HG02571 (cell line): Measurements from ENCODE around the gene GALNT9.

Source experiments
- ATAC-seq: cut with Tn5 transposase; IDR thresholded peaks from one replicate; pipeline ENCODE4 v1.9.1; 2021; ENCODE audit warnings: mild to moderate bottlenecking, moderate library complexity; ENCODE audit not compliant: unreplicated experiment

GALNT9 gene

GRCh38 chr12:132187646-132188450 is 141.5 kb downstream of the GALNT9 start:
- no peak for ATAC-seq

- no peak for ATAC-seq
These were observed 142.3 kb downstream of the GALNT9 start for GRCh38 chr12:132186857-132187620.

- ATAC-seq, result no peak
These were observed 143.1 kb downstream of the GALNT9 start for GRCh38 chr12:132186208-132186856.

GRCh38 chr12:132185705-132186104 is 143.7 kb downstream of the GALNT9 start:
- ATAC-seq, result no peak

GRCh38 chr12:132182711-132183365 is 146.6 kb downstream of the GALNT9 start:
- ATAC-seq, result no peak

GRCh38 chr12:132182206-132182710 is 147.1 kb downstream of the GALNT9 start:
- ATAC-seq, result no peak

GRCh38 chr12:132181570-132182200 is 147.7 kb downstream of the GALNT9 start:
- ATAC-seq, result no peak

- no peak for ATAC-seq
These were observed 148.5 kb downstream of the GALNT9 start for GRCh38 chr12:132180648-132181546.

GRCh38 chr12:132179431-132180362 is 149.7 kb downstream of the GALNT9 start:
- no peak for ATAC-seq

GRCh38 chr12:132178801-132179401 is 150.5 kb downstream of the GALNT9 start:
- no peak for ATAC-seq

GRCh38 chr12:132178316-132178715 is 151.1 kb downstream of the GALNT9 start:
- ATAC-seq, result no peak

GRCh38 chr12:132176920-132177551 is 152.4 kb downstream of the GALNT9 start:
- ATAC-seq, result no peak

- ATAC-seq, result no peak
These were observed 152.9 kb downstream of the GALNT9 start for GRCh38 chr12:132176385-132176919.

- no peak for ATAC-seq
These were observed 153.6 kb downstream of the GALNT9 start for GRCh38 chr12:132175496-132176384.

- ATAC-seq, result no peak
These were observed 154.4 kb downstream of the GALNT9 start for GRCh38 chr12:132174839-132175490.
